IMR-90 (cell line): ENCODE measurements around the gene ERLIN1. TPM values are rescaled to one million over a fixed set of nuclear protein-coding genes. Genes with fewer than 3 reads are reported as not detected.

ENCODE experiments used
- ATAC-seq: fragments of 200-7000 bp; cut with Tn5 transposase; 2 replicates; pipeline ENCODE4 v1.9.1; 2020; ENCODE audit warnings: low read depth, mild to moderate bottlenecking, moderate library complexity
- BruUV-seq: library from RNA; stranded (reverse); fragments of 400-500 nt; replicated peaks from 2 replicates; lab custom pipeline; 2021; lab: Mats Ljungman, UMichigan
- CTCF ChIA-PET: fragments of 300-600 bp; formaldehyde crosslinking; extraction: SDS; loops from one replicate; lab custom pipeline; 2021; ENCODE audit warnings: antibody characterized with exemption; lab: Yijun Ruan, JAX
- POLR2A ChIA-PET: fragments of 300-600 bp; sonication (Branson Sonifier 250); formaldehyde crosslinking; loops from one replicate; lab custom pipeline; 2022; ENCODE audit warnings: antibody characterized with exemption; ENCODE audit not compliant: unreplicated experiment; lab: Charles Lee
- DNase-seq: peaks from one replicate; pipeline ENCODE4 v3.0.0; 2013
- H2AFZ ChIP-seq: replicated peaks from 2 replicates; pipeline ENCODE3; 2013; ENCODE audit warnings: low read length, mild to moderate bottlenecking; ENCODE audit not compliant: poor library complexity
- H2AK5ac ChIP-seq: 2 replicates; pipeline ENCODE4 v1.6.1; 2013; ENCODE audit warnings: low read depth, low read length, inconsistent platforms
- H2AK9ac ChIP-seq: replicated peaks from 2 replicates; pipeline ENCODE3; 2013; ENCODE audit warnings: mild to moderate bottlenecking, low read depth, low read length, moderate library complexity; ENCODE audit not compliant: poor library complexity
- H2BK120ac ChIP-seq: 2 replicates; pipeline ENCODE4 v1.6.1; 2013; ENCODE audit warnings: low read depth, low read length, inconsistent platforms
- H2BK15ac ChIP-seq: 3 replicates; pipeline ENCODE4 v1.6.1; 2013; ENCODE audit warnings: low read depth, low read length, inconsistent platforms
- H2BK20ac ChIP-seq: 2 replicates; pipeline ENCODE4 v1.6.1; 2013; ENCODE audit warnings: low read depth, mild to moderate bottlenecking, inconsistent platforms, low read length, moderate library complexity
- H2BK5ac ChIP-seq: 2 replicates; pipeline ENCODE4 v1.6.1; 2013; ENCODE audit warnings: mild to moderate bottlenecking, low read depth, low read length, inconsistent platforms; ENCODE audit not compliant: poor library complexity, severe bottlenecking
- H3K14ac ChIP-seq: replicated peaks from 2 replicates; pipeline ENCODE4 v1.6.1; 2013; ENCODE audit warnings: low read depth, low read length, inconsistent platforms
- H3K18ac ChIP-seq: 2 replicates; pipeline ENCODE4 v1.6.1; 2013; ENCODE audit warnings: low read depth, low read length, control low read depth
- H3K23ac ChIP-seq: 2 replicates; pipeline ENCODE4 v1.6.1; 2013; ENCODE audit warnings: low read depth, low read length, inconsistent platforms
- H3K27ac ChIP-seq: 2 replicates; pipeline ENCODE4 v1.5.1; 2013; ENCODE audit warnings: mild to moderate bottlenecking, control low read depth, low read length; ENCODE audit not compliant: insufficient read depth
- H3K27me3 ChIP-seq: 2 replicates; pipeline ENCODE4 v1.6.1; 2013; ENCODE audit warnings: low read length; ENCODE audit not compliant: control insufficient read depth, insufficient read depth
- H3K36me3 ChIP-seq: 2 replicates; pipeline ENCODE4 v1.6.1; 2013; ENCODE audit warnings: low read length, mixed read lengths; ENCODE audit not compliant: control insufficient read depth, insufficient read depth
- H3K4ac ChIP-seq: 2 replicates; pipeline ENCODE4 v1.6.1; 2013; ENCODE audit warnings: low read depth, low read length, inconsistent platforms
- H3K4me1 ChIP-seq: 2 replicates; pipeline ENCODE4 v1.6.1; 2013; ENCODE audit warnings: low read length, mixed read lengths; ENCODE audit not compliant: control insufficient read depth, insufficient read depth
- H3K4me2 ChIP-seq: 2 replicates; pipeline ENCODE4 v1.6.1; 2013; ENCODE audit warnings: low read depth, mild to moderate bottlenecking, control low read depth, low read length, moderate library complexity
- H3K4me3 ChIP-seq: 2 replicates; pipeline ENCODE4 v1.5.1; 2013; ENCODE audit warnings: low read depth, mild to moderate bottlenecking, control low read depth, low read length, moderate library complexity; ENCODE audit not compliant: insufficient read depth
- H3K56ac ChIP-seq: 2 replicates; pipeline ENCODE4 v1.6.1; 2013; ENCODE audit warnings: low read length, inconsistent platforms; ENCODE audit not compliant: insufficient read depth; ENCODE audit errors: extremely low read depth
- H3K79me1 ChIP-seq, 2 experiments: 2 replicates each; pipeline ENCODE4 v1.6.1; 2013; ENCODE audit warnings: low read length in 2 of 2, inconsistent platforms in 1 of 2, low read depth in 1 of 2
- H3K9ac ChIP-seq: 2 replicates; pipeline ENCODE4 v1.6.1; 2013; ENCODE audit warnings: low read depth, low read length, control low read depth
- H3K9me1 ChIP-seq: 2 replicates; pipeline ENCODE4 v1.6.1; 2013; ENCODE audit warnings: low read length, inconsistent platforms; ENCODE audit not compliant: insufficient read depth
- H3K9me3 ChIP-seq: 2 replicates; pipeline ENCODE4 v1.6.1; 2013; ENCODE audit warnings: low read length; ENCODE audit not compliant: control insufficient read depth, insufficient read depth
- H4K20me1 ChIP-seq: 2 replicates; pipeline ENCODE4 v1.6.1; 2013; ENCODE audit warnings: low read length, inconsistent platforms; ENCODE audit not compliant: insufficient read depth
- H4K5ac ChIP-seq: 2 replicates; pipeline ENCODE4 v1.6.1; 2013; ENCODE audit warnings: mild to moderate bottlenecking, low read depth, low read length, control low read depth
- H4K8ac ChIP-seq, 2 experiments: 2 replicates each; pipeline ENCODE4 v1.6.1; 2013; ENCODE audit warnings: low read depth in 2 of 2, low read length in 2 of 2, control low read depth in 1 of 2, inconsistent platforms in 1 of 2
- H4K91ac ChIP-seq: 2 replicates; pipeline ENCODE4 v1.6.1; 2013; ENCODE audit warnings: low read depth, low read length, inconsistent platforms; ENCODE audit not compliant: insufficient read depth
- BHLHE40 ChIP-seq: fragments of 150-350 bp; IDR thresholded peaks from 2 replicates; pipeline ENCODE4 v1.6.1; 2016; ENCODE audit warnings: mild to moderate bottlenecking, low read depth, low read length
- CEBPB ChIP-seq: IDR thresholded peaks from 2 replicates; pipeline ENCODE4 v1.6.1; 2012; ENCODE audit warnings: low read depth, low read length, improper control_type of control experiment
- FOS ChIP-seq: fragments of 150-350 bp; IDR thresholded peaks from 2 replicates; pipeline ENCODE4 v1.6.1; 2016; ENCODE audit warnings: low read depth, low read length
- NFE2L2 ChIP-seq: fragments of 150-350 bp; IDR thresholded peaks from 2 replicates; pipeline ENCODE4 v1.6.1; 2016; ENCODE audit warnings: low read depth, mild to moderate bottlenecking, low read length
- POLR2A ChIP-seq: IDR thresholded peaks from 2 replicates; pipeline ENCODE4 v1.6.1; 2012; ENCODE audit warnings: mild to moderate bottlenecking, low read depth, low read length
- RAD21 ChIP-seq: IDR thresholded peaks from 2 replicates; pipeline ENCODE4 v1.6.1; 2012; ENCODE audit warnings: low read length, improper control_type of control experiment
- RFX5 ChIP-seq: IDR thresholded peaks from 2 replicates; pipeline ENCODE4 v1.8.0; 2012; ENCODE audit warnings: low read depth, mild to moderate bottlenecking, low read length, moderate library complexity
- WGBS, 2 experiments: methylation state at CpG; one replicate each; pipeline versions ENCODE4 v1.1.5 to v1.1.7; 2013; ENCODE audit warnings: missing lambda C conversion rate in 2 of 2; ENCODE audit not compliant: insufficient read length in 1 of 2; ENCODE audit errors: extremely low coverage in 2 of 2; 5-methylcytosine and 5-hydroxymethylcytosine counted together
- dilution Hi-C: fragments of 300-500 bp; cut with HindIII; formaldehyde crosslinking; loops from one replicate; pipeline ENCODE4 v1.14.3; 2018; ENCODE audit warnings: low sequenced_read_pairs; ENCODE audit not compliant: unreplicated experiment
- in situ Hi-C: fragments of 300-500 bp; cut with MboI; formaldehyde crosslinking; loops from 3 replicates; pipeline ENCODE4 v1.14.3; 2019; ENCODE audit warnings: low sequenced_read_pairs, inconsistent platforms, mixed read lengths
- intact Hi-C: fragments of 100-400 bp; cut with micrococcal nuclease; formaldehyde crosslinking; loops from 2 replicates; pipeline ENCODE4 v1.10.0; 2022
- polyA plus RNA-seq, 3 experiments: library from polyadenylated mRNA; depleted of rRNA; stranded (reverse); fragments of >200 nt; gene quantifications; 2 replicates each; pipeline ENCODE4 v1.2.3, GENCODE V29; 2012; ENCODE audit warnings: low replicate concordance in 1 of 3
- total RNA-seq: library from RNA; depleted of rRNA; stranded (reverse); fragments of >200 nt; gene quantifications from 2 replicates; pipeline ENCODE4 v1.2.3, GENCODE V29; 2012
- TF ChIP-seq, protein P1 (sequence below): fragments of 150-350 bp; IDR thresholded peaks from 2 replicates; pipeline ENCODE4 v1.6.1; 2017; ENCODE audit warnings: mild to moderate bottlenecking, antibody characterized with exemption, low read length, low read depth
- TF ChIP-seq, protein P2 (sequence below): conservative IDR thresholded peaks from 2 replicates; pipeline ENCODE4 v1.5.1; 2012; ENCODE audit warnings: mild to moderate bottlenecking, low read depth, low read length, improper control_type of control experiment

Gene ERLIN1
- total and polyA plus RNA-seq, 2 of the 4 experiments (the other 2 are of a cell fraction) = 31.5 to 33.9 TPM

DNA sequence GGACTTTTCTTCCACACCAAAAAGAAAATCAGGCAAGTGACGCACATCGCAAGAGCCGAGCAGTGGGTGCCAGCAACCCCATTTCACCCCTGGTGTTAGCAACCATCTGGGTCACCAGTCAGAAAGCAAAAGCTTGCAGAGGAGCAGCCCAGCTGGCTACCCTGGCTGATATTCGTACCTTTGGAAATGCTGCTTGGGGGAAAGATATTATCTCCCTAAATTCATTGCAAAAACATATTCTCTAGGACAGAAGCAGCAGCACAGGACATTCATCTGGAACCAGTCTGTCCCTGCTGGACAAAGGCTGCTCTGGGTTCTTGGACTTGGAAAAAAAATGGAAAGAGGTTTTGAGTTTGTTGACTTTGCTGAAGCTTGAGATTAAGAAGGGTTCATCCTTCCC lies 45.8 kb downstream of the ERLIN1 start:
- no peak for DNase-seq
- no peak overlapping the region for H3K56ac ChIP-seq
- CTCF ChIA-PET = no interaction called here
- no peaks in the 10 kb centered on the region for H3K9me3 ChIP-seq
- BruUV-seq = no TSS peak
- H3K14ac ChIP-seq = no peak overlapping the region
- no peak overlapping the region for H4K91ac ChIP-seq
- H4K20me1 ChIP-seq = no peaks in the 10 kb centered on the region
- no peak for ATAC-seq
- in situ Hi-C loops = no loop called here
- no peak overlapping the region for H3K9ac ChIP-seq
- H3K18ac ChIP-seq = no peak overlapping the region
- H3K27me3 ChIP-seq = peaks cover 15% of the 10 kb centered on the region
- H3K27ac ChIP-seq = no peak overlapping the region
- H2AK5ac ChIP-seq = no peak overlapping the region
- H3K79me1 ChIP-seq = no peaks in the 10 kb centered on the region
- no peak overlapping the region for H2BK15ac ChIP-seq
- no peak for TF ChIP-seq POLR2A
- no peak for TF ChIP-seq RFX5
- no peak for TF ChIP-seq FOS
- TF ChIP-seq, protein P1, sequence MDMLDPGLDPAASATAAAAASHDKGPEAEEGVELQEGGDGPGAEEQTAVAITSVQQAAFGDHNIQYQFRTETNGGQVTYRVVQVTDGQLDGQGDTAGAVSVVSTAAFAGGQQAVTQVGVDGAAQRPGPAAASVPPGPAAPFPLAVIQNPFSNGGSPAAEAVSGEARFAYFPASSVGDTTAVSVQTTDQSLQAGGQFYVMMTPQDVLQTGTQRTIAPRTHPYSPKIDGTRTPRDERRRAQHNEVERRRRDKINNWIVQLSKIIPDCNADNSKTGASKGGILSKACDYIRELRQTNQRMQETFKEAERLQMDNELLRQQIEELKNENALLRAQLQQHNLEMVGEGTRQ = no peak
- TF ChIP-seq, protein P2, sequence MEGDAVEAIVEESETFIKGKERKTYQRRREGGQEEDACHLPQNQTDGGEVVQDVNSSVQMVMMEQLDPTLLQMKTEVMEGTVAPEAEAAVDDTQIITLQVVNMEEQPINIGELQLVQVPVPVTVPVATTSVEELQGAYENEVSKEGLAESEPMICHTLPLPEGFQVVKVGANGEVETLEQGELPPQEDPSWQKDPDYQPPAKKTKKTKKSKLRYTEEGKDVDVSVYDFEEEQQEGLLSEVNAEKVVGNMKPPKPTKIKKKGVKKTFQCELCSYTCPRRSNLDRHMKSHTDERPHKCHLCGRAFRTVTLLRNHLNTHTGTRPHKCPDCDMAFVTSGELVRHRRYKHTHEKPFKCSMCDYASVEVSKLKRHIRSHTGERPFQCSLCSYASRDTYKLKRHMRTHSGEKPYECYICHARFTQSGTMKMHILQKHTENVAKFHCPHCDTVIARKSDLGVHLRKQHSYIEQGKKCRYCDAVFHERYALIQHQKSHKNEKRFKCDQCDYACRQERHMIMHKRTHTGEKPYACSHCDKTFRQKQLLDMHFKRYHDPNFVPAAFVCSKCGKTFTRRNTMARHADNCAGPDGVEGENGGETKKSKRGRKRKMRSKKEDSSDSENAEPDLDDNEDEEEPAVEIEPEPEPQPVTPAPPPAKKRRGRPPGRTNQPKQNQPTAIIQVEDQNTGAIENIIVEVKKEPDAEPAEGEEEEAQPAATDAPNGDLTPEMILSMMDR = no peak
- TF ChIP-seq CEBPB = no peak
- TF ChIP-seq RAD21 = no peak
- no peak for TF ChIP-seq NFE2L2
- no peak for TF ChIP-seq BHLHE40
- no peaks in the 10 kb centered on the region for H3K4me1 ChIP-seq
- WGBS, 2 experiments = 67% methylated on average over 3 of the region's 4 CpGs; no CpG with 5 or more reads in 1 of the 2 experiments
- no peak overlapping the region for H2BK120ac ChIP-seq
- H2BK5ac ChIP-seq = no peak overlapping the region
- POLR2A ChIA-PET = no interaction called here
- H4K8ac ChIP-seq = no peak overlapping the region
- no peak overlapping the region for H3K4me3 ChIP-seq
- no peaks in the 10 kb centered on the region for H3K9me1 ChIP-seq
- no peak overlapping the region for H4K5ac ChIP-seq
- dilution Hi-C loops = no loop called here
- intact Hi-C loops = no loop called here
- H2BK20ac ChIP-seq = no peak overlapping the region
- H2AK9ac ChIP-seq = no peak overlapping the region
- H3K4ac ChIP-seq = no peak overlapping the region
- H3K4me2 ChIP-seq = no peak overlapping the region
- H3K23ac ChIP-seq = no peak overlapping the region
- no peaks in the 10 kb centered on the region for H3K36me3 ChIP-seq
- H2AFZ ChIP-seq = no peak overlapping the region
